ENCODE data around the gene MDM1.

Gene MDM1

DNA sequence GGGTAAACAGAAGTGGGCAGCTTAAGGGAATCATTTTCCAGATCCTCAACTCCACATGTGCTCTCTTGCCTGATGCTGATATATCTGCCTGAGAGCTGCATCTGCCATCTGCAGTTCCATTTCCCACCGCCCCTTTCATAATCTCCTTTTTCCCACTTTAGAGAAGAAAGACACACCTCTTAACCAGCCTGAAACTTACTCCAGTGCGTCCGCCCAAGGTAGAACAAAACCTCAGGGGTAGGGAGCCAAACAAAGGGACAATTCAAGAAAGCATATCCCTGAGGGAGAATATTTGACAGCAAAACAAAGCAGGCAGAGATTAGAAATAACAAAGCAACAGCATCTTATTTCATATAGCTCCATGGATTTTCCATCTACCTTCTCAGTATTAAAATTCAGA lies 4.3 kb downstream of the MDM1 start:
- in situ Hi-C loops (cut with MboI; ENCODE audit: low sequenced_read_pairs), result no loop called here

DNA sequence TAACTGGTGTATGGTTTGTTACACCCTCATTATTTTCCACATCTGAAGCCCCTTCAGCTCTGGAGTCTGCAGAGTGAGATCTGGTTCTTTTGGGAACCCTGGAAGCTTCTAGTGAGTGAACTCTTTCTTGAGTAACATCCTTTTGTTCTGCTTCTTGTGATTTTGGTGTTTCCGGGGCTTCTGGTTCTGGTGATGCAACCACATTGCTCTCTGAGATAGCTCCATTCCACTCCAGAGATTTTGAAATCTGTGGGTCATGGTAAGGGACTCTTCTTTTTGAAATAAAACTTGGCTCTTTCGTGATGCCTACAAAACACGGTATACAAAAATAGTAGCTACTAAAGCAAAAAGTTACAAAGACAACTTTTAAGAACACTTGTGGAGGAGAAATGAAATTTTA lies 5.4 kb downstream of the MDM1 start:
- in situ Hi-C loops (cut with MboI; ENCODE audit: low sequenced_read_pairs), result no loop called here

DNA sequence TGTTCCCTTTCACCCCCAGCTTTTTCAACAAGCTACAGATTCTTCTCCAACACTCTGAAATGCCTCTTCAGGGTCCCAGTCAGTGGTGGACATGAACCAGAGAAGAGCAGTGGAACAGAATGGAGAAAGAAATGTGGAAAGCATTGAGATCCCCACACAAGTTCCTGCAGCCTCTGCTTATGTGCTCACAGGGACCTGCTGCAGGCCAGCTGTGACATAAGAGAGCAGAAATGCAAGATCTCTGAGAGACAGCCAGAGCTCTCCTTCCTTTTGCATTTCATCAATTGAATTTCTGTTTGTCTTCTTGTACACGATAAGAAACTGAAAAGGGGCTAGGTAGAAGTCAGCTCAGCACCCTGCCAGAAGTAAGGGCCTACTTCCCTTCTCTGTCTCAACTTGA lies 6.2 kb downstream of the MDM1 start:
- in situ Hi-C loops (cut with MboI; ENCODE audit: low sequenced_read_pairs), result no loop called here

DNA sequence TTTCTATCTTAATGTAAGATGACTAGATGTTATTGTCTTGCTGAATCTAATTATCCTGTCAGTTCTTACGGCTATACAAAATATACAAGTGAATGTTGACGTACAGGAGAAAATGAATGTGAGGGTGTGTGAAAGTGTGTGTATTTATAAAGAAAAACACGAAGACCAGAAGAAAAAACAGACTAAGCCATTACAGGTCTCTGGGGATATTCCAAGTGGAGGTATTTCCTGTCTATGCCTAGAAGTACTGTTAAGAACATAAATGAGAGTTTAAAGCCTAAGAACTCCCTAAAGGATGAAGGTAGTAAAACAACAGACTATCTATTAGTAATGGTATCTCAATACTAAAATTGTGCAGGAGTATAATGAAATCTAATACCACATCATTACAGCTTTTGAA lies 7.6 kb downstream of the MDM1 start:
- in situ Hi-C loops (cut with MboI; ENCODE audit: low sequenced_read_pairs), result no loop called here

DNA sequence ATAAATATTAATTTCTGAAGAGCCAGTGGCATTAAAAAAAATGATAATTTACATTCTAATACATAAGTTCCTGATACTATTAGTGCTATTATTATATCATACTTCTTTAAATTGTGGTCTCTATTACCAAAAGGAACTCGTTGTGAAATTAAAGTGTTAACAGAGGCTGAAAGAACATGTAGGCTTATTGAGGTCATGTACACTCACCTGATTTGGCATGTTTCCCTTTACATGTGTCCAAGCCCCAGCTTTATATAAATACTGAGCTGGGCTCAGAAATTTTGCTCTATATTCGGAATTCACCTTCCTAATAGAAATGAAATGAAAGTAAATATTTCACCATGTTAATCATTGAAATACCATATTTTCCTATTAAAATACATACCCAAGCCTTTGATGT lies 11.0 kb downstream of the MDM1 start:
- in situ Hi-C loops (cut with MboI; ENCODE audit: low sequenced_read_pairs), result no loop called here

DNA sequence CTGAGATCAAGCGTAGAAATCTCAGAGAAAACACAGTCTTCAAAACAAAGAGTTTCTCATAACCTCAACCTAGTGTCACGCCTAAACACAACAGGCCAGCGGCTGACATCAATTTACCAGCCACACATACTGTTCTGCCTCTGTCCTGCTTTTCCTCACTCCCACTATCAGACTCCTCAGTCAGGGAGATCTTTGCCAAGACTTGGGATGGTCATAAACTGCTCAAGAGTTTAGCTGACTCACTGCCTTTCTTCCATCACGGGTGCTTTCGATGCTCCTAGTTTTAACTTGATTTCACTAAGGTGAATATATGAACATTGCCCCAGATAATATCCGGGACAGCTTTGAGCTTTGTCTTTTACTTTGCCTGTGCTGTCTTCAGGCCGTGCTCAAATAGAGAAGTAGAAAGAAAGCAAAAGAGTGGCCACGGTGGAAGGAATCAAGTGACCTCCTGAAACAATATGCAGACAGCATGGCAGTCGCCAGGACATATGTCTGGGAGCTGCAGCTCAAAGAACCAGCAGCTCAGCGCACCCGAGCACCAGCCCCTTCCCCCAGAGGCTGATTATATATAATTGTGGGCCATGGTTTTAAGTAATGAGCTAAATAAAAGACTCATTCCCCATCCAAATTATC lies 12.1 kb downstream of the MDM1 start:
- in situ Hi-C loops (cut with MboI; ENCODE audit: low sequenced_read_pairs), result no loop called here

DNA sequence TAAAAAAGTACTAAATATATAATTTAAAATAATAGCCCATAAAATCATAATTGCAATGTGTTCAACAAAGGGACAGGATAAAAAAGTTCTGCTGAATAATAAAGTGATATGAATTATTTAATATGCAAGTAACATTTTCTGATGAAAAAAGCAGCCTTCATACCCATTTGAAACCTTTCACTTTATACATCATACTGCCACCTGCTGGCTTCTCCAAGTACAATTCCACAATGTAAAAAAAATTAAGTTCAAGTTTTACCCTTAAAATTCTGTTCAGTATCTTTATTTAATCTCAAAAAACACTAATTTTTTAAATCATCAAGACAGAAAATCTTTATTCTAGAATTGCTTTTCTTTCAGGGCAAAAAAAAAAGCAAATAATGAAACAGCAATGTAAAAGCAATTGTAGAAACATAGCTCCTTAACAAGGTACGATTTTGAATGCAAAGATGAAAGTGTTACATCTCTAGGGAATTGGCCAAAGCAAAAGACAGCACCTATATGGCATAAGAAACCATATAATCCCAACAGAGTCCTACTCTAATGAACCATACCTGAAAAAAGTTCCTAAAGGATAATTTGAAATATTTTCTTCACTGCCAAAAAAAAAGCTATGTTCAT lies 15.0 kb downstream of the MDM1 start:
- in situ Hi-C loops (cut with MboI; ENCODE audit: low sequenced_read_pairs), result no loop called here

DNA sequence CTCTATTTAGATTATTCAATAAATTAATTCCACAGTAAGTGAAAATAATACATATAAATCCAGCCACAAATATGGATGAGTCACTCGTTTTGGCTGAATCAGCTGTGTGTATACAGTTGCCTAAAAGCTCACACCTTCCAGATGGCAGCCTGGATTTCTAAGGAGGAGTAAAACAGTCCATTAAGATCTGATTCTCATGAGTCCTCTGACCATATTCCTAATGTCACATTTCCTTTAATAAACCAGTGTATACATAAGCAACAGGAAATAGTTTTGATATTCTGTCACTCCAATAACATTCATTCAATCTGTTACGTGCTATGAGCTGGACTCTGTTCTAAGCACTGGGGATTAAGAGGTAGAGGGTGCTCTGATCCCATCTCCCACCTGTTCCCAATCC lies 21.8 kb downstream of the MDM1 start:
- in situ Hi-C loops (cut with MboI; ENCODE audit: low sequenced_read_pairs), result no loop called here

DNA sequence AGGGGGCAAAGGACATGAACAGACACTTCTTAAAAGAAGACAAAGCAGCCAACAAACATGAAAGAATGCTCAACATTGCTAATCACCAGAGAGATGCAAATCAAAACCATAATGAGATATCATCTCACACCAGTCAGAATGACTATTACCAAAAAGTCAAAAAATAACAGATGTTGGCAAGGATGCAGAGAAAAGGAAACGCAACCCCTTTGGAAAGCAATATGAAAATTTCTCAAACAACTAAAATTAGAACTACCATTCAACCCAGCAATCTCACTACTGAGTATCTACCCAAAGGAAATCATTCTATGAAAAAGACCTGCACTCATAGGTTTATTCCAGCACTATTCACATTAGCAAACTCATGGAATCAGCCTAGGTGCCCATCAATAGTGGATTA lies 25.6 kb downstream of the MDM1 start:
- in situ Hi-C loops (cut with MboI; ENCODE audit: low sequenced_read_pairs), result no loop called here

DNA sequence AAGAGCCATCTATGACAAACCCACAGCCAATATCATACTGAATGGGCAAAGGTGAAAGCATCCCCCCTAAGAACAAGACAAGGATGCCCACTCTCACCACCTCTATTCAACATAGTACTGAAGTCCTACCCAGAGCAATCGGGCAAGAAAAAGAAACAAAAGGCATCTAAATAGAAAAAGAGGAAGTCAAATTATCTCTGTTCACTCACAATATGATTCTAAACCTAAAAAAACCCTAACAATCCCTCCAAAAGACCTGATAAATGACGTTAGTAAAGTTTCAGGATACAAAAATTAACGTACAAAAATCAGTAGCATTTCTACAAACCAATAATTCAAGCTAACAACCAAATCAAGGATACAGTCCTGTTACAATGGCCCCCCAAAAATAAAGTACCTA lies 26.9 kb downstream of the MDM1 start:
- in situ Hi-C loops (cut with MboI; ENCODE audit: low sequenced_read_pairs), result no loop called here

DNA sequence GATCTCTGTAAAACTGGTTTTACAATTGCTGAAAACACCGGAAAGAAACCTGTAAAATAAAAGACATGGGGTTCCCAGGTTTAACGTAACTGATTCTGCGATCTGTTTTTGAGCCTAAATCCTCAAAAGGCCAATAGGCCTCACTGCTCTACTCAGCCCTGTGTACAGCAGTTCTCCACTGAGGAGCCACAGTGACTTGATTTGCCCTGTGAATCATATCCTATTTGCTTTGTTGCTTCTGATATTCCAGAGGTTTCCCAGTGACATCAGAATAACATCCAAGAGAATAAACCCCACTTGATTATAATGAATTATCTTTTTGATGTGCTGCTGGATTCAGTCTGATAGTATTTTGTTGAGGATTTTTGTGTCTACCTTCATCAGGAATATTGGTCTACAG lies 27.5 kb downstream of the MDM1 start:
- in situ Hi-C loops (cut with MboI; ENCODE audit: low sequenced_read_pairs), result no loop called here

DNA sequence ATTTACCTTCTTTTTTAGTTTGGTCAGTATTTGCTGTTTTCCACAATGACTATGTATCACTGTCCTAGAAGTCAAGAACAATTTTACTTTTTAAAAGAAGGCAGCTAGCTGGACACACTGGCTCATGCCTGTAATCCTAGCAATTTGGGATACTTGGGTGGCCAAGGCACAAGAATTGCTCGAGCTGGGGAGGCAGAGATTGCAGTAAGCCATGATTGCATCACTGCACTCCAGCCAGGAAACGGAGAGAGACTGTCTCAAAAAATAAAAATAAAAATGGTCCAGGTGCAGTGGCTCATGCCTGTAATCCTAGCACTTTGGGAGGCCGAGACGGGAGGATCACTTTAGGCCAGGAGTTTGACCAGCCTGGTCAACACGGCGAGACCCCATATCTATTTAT lies 28.3 kb downstream of the MDM1 start:
- in situ Hi-C loops (cut with MboI; ENCODE audit: low sequenced_read_pairs), result no loop called here

DNA sequence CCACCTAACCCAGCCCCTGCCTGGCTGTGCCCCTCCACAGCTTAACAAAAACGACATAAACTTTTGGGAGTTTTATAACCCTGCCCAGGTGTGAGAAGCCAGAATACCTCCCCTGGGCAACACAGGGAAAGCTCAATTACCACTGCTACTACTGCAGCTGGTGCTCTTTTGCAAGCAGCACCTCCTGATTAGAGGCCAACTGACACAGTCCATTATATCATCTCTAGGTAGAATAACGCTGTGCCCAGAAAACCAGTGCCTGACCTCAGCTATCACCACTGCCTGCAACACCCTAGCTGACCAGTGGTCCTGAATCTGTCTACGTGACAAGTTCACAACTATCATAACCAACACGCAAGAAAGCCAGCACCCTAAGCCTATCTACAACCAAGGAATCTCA lies 34.2 kb downstream of the MDM1 start:
- in situ Hi-C loops (cut with MboI; ENCODE audit: low sequenced_read_pairs), result no loop called here

DNA sequence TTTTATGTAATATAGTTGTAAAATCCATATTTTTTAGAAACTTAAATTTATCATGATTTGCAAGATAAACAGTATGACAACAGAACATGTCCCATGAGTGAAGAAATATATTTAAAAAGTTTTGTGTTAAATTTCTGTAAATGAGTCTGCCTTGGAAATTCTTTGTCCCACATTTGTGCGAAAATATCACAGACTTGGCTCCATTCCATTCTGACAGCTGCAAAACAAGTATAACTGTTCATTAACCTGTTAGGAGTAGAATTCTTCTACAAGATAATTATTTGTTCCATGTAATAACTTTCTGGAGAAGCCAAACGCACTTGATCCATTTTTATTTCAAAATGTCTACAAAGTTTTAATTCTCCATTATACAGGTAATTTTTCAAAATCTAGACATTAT lies 37.9 kb downstream of the MDM1 start:
- in situ Hi-C loops (cut with MboI; ENCODE audit: low sequenced_read_pairs), result no loop called here

DNA sequence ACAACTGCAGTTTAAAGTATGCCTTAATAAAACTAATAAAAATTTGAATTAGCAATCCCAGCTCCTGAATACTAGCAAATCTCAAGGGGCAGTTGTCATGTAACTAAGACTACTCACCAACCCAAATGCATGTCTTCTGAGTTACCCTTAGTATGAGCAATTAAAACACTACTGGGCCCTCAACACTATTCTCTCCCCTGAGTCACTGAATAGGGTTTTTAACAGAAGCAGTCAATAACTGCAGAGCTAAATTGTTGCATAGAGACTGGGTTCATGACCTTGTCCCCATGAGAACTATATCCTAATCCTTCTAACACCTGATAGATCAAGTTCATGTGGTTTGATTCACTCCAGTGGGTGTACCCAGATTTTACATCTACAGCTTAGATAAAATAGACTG lies 38.8 kb downstream of the MDM1 start:
- in situ Hi-C loops (cut with MboI; ENCODE audit: low sequenced_read_pairs), result no loop called here

DNA sequence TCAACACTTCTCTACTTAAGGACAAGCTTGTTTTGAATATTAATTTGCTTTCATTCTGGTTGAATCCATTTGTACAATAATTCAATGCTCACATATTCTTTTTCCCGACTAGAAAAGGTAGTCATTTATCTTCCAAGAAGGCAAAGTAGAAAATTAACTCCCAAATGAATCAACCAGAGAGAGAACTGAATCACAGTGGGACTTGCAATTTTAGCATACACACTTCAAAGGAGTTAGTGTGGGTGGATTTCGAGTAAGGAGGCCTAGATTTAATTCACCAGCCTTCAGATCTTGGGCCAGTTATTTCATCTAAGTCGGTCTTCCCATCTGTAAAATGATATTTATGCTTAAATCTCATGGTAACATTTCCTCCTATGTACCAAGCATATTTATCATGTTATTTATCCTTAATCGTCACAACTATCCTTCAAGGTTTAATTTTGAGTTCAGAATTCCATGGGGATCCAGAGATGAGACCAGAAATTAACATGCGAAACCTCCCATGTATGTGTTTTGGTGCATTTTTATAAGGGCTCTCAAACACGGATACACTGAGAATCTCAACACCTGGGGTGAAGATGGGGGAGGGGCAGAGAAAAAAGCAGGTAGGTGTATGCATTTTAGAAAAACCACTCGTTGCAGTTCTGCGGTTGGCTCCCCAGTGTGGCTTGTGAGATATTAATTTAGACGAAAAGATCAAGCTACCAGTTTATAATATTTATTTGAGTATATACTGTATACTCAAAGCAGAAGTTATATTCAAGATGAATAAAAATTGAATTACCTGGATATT lies 39.8 kb downstream of the MDM1 start:
- in situ Hi-C loops (cut with MboI; ENCODE audit: low sequenced_read_pairs), result no loop called here

DNA sequence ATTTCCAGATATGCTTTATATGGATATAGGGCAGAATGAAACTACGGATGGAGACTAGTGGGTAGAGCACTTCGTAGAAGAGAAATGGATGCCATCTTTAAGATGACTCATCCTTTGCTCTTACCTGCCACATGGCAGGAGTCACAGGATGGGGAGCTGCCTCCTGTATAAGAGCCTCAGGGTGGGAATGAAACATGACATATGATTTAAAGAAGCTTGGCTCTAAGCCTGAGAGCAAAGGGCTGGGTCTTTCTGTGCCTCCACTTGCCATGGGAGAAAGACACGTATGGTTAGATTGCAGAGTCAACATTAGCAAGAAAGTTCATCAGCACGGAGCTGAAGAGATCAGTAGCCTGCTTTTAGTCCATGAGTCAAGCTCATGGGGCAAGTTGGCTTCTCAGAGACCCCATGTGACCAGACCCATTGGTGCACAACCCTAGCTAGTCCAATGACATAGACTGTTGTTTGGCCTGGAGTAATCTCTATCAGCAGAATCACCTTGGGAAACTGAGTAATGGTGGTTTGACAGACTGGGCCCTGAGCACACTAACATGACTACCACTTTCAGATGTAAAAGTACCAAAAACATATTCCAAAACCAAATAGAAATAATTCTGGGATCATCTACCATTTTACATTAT lies 40.6 kb downstream of the MDM1 start:
- in situ Hi-C loops (cut with MboI; ENCODE audit: low sequenced_read_pairs), result no loop called here

DNA sequence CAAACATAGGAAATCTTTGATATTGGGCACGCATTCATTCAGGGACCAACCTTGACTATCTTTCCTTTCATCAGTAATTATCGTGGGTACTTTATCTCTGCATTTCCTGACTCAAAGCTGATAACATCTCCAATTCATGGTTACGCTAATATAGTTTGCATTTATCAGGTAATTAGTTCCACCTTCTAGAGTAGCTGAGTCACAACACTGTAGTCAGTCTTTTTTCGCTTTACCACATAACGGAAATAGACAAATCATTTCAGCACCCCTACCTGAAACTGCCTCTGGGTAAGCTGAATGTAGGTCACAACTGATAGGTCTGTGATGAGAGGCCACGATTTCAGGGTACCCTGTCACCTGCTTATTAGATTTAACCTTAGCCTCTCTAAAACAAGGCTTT lies 42.0 kb downstream of the MDM1 start:
- in situ Hi-C loops (cut with MboI; ENCODE audit: low sequenced_read_pairs), result no loop called here

DNA sequence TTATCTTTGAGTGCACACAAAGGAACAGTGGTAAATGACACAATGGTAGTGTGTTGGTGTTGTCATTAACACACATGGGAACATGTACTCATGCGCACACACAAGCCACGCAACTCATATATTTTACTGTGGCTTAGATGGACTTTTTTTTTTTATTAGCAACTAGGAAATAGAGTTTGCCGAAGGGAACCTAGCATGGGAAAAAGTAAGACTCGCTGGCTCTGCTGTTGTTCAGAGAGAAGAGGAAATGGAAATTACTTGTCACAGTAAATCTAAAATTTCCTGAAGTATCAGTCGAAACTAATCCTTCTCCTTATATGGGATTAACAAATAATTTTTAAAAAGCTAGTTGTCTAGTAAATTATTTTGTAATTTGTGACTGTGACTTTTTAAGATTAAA lies 45.1 kb downstream of the MDM1 start:
- in situ Hi-C loops (cut with MboI; ENCODE audit: low sequenced_read_pairs), result no loop called here

DNA sequence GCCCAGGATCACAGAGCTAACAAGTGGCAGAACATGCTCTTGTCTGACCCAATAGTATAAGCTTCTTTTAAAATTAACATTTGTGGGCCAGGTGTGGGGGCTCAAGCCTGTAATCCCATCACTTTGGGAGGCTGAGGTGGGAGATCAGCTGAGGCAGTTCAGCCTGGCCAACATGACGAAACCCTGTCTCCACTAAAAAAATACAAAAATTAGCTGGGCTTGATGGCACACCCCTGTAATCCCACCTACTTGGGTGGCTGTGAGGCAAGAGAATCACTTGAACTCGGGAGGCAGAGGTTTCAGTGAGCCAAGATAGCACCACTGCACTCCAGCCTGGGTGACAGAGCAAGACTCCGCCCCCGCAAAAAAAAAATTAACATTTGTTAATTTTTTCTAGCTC lies 45.8 kb downstream of the MDM1 start:
- in situ Hi-C loops (cut with MboI; ENCODE audit: low sequenced_read_pairs), result no loop called here

DNA sequence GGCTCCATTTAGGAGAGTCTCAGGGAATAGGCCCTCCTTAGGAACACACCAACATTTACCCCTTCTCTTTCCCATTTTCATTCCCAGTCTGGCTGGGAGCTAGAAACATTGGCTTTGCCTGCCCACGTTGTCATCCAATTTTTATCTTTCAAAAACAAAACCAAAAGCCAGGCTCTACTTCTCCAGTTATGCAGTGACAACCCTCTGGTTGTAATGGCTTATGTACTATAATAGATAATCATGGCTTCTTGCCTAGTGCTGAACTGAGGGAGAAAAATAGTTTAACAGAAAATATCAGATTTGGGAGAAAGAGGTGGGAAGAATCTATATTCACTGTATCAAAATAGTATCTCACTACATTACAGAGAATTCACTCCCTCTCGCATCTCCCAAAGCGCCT lies 46.6 kb downstream of the MDM1 start:
- in situ Hi-C loops (cut with MboI; ENCODE audit: low sequenced_read_pairs), result no loop called here

Measured in HL-60/S4 treated with retinoic acid at 250 ng/mL for 4 days and 3 days (cell line).